HG03520 (cell line): Measurements from ENCODE around the gene SLC38A10.
"Not testable (repeated sequence)": the region's sequence is repeated elsewhere in the genome, so short reads cannot be mapped to it uniquely, and the experiment has no call there.

Source experiments
- ATAC-seq: cut with Tn5 transposase; IDR thresholded peaks from one replicate; pipeline ENCODE4 v1.9.1; 2021; ENCODE audit warnings: mild to moderate bottlenecking, moderate library complexity; ENCODE audit not compliant: unreplicated experiment

Gene SLC38A10

DNA sequence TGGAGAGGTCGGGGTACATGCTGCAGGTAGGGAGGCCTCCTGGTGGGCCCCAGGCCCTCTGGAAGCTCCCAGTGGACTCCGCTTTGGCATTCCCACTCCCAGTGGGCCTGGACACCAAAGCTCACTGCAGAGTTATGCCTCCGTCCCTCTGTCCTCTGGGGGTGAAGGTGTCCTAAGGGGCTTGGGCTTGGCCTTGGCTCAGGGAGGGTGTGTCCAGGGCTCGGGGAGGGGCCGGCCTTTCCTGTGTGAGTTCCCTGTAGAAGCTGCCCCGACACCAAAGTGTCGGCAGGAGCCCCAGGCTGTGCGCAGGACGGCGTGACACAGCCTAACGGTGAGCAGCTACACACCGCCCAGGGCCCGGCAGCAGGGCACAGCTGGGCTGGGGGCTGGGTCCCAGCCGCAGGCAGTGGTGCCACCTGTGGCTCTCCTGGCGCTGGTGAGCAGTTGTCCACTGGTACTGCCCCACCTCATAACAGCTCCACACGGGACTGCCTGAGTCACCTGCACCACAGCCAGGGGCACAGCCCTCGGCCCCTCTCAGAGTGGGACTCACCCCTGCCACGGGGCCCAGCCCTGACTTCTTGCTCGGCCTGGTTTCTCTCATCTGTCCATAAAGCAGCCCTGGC, 62.4 kb downstream of the SLC38A10 start:
- no peak for ATAC-seq

DNA sequence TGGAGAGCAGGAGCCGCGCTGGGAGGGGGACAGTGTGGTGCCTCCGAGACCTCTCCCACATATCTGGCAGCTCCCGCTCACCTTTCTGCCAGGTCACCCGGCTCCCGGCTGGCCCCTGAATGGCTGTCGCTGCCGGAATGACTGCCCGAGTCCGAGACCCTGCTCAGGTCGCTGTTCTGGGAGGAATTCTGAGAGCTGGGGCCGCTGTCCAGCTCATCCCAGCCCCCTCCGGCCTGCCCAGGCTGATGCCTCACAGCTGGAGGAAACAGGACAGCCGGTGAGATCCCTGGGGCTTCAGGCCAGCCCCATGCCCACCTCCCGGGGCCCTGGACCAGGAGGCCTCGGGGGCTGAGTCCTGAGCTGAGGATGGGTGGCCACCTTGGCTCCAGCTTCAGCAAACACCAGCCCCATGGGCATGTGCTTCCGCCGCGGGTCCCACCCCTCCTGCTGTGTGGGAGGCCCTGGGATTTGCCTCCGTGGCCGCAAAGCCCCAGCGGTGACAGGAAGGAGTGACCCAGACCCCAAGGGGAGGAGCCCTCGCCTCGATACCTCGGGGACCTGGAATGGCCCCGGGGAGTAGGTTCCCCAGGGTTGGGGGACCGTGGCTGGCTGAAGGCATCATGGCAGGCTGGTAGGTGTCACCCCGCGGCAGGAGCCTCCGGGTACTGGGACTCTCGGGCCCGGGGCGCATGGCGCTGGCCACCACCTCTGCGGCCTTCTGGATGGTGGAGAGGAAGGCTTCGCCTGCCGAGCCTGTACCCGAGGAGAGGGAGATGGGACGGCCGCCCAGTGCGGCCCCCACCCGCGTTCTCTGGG, 63.1 kb downstream of the SLC38A10 start:
- ATAC-seq, result no peak

DNA sequence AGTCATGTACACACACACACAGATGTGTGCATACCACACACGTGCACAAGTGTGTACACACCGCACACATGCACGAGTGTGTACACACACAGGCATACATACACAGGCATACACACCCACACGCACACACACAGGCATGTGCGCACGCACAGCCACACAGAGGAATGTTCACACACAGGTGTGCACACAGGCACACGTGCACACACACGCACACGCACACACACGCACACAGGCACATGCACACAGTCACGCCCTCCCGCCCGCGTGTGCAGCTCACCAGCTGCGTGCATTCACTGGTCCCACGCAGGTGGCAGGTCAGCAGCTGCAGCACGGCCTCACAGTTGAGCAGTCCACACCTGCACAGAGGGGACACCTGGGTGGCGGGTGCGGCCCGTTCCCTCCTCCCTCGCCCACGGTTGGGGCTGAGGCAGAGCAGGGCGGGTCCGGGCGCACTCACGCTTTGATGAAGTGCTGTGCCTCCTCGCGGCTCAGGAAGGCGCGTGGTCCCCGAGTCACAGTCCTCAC, 63.9 kb downstream of the SLC38A10 start:
- ATAC-seq, result no peak

DNA sequence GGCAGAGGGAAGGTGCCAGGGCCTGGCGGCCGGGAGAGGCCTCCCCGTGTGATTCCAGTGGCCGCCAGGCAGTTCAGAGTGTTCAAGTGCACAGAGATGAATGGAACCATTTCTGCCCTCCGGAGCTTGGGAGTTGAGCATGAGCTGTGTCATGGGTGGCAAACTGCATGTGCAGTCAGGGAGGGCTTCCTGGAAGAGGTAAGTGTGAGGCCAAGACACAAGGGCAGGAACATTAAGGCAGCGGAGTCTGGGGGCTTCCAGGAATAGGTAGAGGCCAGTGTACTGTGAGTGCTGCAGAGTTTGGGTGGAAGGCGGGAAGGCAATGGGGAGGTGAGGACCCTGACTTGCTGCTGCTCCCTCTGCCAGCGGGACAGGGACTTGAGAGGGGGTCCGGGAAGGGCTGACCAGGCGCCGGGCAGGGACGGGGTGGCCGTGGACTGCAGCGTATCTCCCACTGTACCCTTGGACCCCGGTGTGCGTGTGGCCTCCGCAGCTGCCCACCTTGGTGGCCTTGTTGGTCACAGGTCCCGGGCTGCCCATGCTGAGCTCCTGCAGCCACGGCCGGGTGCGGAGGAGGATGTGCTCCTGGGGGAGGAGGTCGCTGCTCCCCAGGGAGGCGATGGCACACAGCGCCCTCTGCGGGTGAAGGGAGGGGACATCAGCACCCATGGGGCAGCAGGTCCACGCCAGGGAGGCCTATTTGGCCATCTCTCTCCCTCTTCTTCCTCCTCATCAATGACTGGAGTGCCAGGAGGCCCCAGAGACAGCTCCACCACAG, 64.9 kb downstream of the SLC38A10 start:
- ATAC-seq, result no peak

DNA sequence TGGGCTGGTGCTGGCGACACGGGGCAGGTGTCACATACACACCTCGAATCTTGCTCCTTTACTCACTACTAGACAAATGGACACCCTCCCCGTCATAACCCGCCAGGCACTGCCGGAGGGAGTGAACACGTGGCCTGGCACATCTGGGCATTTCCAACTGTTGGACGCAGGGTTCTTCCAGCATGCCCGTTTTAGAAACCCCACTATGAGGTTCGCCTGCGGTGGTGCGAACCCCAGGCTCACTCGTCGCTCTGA, 65.5 kb downstream of the SLC38A10 start:
- no peak for ATAC-seq

DNA sequence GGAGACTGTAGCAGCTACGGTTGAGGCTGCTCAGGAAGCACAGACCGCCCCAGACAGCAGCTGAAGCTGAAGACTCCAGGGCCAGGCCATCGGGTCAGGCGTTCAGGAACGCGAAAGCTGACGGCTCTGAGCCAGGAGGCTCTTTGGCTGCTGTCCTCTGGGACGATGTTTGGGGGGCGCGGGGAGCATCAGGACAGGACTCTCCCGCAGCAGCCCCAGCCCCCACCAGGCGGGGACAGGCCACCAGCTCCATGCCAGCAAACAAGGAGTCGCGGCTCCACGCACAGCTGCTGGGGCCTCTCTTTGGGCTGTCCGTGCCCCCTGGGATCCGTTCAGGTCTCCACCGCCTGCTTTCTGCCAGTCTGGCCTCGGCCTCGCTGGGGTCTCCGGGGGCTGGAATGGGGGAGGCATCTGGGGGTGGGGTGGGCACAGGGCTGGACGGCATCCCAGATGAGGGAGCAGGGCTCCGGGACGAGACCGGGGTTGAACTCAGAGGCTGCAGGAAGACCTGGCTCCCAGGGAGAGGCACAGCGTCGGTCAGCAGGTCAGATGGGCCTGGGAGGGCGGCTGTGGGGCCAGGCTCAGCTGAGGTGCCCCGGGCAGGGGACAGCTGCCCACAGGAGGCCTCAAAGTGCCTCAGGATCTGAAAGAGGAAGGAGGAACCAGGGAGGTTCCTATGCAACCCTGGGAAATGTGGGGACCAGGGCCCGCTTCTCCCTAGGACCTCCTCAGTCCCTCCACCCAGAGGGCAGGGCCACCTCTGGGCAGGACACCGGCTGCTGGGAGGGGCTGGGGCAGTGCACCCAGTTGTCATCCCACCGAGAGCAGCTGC, 66.1 kb downstream of the SLC38A10 start:
- ATAC-seq, result no peak

DNA sequence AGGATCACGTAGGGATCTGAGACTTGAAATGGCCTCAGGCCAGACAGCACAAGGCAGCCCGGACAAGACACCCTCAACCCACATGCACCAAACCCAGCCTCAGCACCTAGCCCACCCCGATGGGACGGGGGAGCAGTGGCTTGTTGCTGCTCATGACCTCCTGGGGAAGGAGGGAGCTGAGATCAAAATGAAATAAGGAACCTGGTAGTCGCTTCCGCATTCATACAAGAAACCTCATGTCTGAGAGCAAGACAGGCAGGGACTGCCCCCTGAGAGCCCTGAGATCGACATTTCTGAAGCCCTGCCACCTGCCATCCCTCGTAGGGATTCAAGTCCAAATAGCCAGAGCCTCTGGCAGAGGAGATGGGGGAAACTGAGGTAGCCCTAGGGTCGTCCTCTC, 66.7 kb downstream of the SLC38A10 start:
- ATAC-seq, result no peak

DNA sequence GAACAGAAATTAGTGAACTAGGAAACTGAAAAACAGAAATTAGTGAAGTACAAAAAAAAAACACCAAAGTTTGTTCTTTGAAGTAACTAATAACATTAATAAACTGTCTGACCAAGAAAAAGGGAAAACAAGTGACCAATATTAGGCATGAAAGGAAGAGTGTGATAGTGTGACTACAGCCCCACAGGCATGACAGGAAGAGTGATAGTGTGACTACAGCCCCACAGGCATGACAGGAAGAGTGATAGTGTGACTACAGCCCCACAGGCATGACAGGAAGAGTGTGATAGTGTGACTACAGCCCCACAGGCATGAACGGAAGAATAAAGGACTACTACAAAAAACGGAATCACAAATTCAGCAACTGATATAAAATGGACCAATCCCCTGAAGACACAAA, 67.5 kb downstream of the SLC38A10 start:
- ATAC-seq, result not testable (repeated sequence)

DNA sequence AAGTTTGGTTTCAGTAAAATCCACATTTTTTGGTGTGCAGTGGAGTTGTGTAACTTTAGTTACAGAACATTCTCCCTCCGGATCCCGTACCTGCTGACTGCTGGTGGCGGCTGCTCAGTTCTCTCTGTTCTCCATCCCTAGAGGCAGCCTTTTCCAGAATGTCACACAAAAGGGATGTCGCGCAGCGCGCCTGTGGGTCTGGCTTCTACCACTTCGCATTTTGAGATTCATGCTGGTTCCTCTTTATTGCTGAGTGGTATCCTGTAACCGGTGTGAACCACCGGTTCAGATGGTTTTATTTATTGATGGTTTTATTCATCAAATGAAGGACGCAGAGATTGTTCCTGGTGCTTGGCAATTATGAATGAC, 71.4 kb downstream of the SLC38A10 start:
- no peak for ATAC-seq

DNA sequence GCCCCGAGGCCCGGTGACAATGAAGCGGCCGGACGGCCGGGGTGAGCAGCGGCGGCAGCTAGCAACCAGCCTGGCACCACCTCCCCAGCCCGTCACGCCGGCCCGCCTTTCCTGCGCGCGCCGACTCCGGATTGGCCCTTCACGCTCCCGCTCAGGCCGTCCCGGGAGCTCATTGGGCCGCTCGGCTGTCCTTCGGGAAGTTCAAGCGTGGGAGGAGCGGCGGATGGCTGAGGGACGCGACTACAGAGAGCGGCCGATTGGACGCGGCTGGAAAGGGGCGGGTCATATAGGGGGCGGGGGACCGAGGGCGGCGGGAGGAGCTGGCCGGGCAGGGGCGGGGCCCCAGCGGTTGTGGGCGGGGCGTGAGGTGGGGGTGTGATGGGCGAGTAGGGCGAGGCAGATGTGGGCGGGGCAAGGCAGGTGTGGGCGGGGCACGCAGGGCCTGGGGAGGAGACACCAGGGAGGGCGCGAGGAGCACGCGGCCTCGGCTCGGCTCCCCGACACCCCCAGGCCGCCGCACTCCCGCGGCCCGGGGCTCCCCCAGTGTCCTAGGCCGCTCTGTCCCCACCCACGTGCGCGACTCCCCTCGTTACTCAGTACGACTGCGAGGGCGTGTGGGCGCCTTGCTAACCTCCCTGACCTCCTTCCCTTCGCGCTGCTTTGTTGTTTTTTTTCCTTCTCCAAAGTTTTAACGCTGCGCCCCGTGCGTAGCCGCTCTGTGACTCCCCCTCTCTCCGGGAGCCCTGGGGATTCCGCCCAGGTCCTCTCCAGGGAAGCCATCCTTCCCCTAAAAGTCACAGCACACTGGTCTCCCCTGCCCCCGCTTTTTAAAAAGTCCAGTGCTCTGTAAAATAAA, 72.0 kb downstream of the SLC38A10 start, which contains the start of gene CEP131:
TSS of gene CEP131 (minus strand) at position 60 of the 856 bp plus-strand sequence. CDS start 2,909 bp downstream, outside the sequence.
- peak; percentile 93 for ATAC-seq

DNA sequence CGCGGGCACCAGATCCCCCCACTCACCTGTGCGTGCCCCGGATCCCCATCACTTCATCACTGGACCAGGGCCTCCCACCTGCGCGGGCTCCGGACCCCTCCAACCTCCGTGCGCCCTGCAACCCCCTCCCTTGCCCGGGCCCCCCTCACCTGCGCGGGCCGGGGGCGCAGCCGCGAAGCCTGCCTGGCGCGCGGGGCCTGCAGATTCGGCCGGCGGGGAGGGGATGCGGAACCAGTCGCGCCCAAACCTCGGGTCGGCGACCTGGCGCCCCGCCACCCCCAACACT, 72.5 kb downstream of the SLC38A10 start:
- ATAC-seq, result no peak

DNA sequence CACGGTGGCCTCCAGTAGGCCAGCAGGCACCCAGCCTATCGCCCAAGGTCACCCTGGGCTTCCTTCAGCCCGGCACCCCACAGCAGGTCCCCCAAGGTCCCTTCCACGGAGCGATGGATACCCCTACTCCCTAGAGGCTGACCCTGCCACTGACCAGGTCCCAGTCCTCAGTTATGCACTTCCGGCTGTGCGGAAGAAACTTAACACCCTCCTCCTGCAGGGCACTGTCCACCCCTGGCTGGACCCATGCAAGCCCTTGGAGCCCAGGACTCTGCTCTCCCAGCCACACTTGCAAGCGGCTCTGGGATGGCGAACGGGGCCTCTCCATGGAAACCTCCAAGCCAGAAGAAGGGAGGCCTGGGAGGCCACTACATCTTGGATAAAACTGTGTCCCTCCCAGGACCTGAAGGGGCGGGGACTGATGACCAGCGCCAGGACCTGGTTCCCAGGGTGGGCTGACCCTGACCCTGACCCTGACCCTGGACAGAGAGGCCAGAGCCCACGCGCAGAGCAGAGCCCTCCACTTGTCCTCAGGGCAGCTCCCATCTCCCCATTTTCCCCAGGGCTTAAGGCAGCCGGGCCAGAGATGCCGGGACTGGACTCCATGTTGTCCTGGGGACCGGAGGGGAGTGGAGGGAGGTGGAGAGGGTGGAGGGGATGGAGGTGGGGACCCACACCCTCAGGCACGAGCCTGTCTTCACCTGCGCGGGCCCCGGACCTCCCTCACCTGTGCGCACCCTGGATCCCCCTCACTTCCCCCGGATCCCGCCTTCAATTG, 73.1 kb downstream of the SLC38A10 start:
- no peak for ATAC-seq

DNA sequence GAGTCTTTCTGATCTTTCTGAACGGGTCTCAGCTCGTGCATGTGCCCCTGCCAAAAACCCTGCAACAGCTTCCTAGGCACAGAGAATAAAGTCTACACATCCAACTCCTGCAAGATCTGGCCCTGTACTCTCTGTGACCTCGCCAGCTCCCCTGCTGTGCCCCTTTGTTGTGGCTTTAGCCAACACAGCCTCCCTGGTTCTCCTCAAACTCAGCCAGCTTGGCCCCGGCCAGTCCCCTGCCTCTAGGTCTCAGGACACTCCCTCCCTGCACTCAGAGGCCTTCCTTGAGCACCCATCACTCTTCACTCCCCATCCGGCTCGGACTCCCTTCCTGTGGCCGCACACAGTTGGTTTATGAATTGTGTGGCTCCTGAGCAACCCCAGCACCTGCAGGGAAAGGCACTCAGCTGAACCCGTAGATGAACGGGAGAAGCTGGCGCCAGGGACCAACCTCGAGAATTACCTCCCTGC, 73.7 kb downstream of the SLC38A10 start:
- ATAC-seq, result no peak

DNA sequence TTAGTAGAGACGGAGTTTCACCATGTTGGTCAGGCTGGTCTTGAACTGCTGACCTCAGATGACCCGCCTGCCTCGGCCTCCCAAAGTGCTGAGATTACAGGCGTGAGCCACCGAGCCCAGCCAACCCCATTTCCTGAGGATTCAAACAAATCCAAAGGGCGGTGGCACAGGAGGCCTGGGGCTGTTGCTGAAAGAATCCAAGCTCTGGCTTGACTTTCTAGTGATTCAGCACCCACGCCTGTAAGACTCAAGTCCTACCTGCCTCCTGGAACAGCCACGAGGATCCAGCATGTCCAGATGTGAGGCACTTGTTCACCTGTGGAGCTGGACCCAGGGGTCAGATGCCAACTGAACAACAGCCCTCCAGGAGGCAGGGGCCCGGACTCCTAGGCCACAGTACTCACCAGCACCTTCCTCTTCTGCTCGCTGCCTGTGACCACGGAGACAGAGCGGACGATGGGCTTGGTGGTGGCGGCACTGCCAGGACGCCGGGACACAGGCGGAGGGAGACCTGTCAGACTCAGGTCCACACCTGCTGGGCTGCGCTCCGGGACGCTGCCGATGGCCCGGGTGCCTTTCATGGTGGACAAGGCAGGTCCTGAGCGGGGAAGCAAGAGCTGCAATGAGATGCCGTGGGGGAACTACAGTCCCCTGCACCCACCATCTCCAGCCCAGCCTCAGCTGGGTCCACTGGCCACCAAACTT, 75.5 kb downstream of the SLC38A10 start:
- ATAC-seq, result no peak

DNA sequence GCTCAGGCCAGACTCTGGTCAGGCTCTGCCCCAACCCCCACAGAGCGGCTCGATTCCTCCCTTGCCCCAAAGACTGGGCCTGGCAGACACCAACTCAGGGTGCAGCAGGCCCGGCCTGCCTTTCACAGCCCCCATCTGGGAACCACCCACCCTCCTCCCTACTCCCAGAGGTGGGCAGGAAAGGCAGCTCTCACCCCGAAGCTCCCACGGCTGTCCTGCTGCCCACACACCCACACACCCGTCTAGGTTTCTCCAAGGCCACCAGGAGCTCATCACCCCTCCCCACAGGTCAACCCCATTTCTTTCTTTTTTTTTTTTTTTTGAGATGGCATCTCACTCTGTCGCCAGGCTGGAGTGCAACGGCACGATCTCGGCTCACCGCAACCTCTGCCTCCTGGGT, 76.1 kb downstream of the SLC38A10 start:
- no peak for ATAC-seq

DNA sequence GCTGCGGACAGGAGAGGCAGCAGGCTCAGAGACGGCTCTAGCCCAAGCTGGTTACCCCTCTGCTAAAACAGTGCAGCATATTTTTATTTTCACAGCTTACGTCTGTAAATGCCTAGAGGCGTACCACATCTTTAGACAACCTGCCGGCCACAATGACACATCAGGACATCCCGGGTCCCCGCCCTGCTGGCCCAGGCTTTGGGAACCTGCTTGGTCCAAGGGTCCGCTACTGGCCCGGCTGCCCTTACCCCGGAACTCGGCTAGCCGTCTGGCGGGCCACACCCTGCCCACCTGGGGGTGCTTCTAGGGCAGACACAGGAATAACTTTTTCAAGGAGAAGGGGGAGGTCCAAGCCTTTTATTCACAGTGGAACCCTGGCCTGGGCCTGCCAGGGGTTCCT, 76.6 kb downstream of the SLC38A10 start:
- no peak for ATAC-seq

DNA sequence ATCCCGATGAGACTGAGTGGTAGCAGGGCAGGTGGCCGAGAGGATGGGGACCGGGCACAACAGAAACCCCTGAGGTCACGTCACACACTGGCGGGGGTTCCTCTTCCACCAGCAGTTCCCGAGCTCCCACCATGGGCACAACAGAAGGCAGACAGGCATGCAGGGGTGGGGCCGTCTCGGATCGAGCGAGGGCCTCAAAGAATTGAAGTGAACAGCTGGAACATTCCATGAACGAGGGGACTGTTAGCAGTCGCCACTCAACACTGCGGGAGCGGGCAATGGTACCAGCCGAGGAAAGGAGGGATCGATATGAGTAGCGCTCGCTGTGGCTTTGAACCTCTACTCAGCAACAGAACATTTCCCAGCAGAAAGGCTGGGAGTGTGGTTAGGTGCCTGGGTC, 77.6 kb downstream of the SLC38A10 start:
- no peak for ATAC-seq

DNA sequence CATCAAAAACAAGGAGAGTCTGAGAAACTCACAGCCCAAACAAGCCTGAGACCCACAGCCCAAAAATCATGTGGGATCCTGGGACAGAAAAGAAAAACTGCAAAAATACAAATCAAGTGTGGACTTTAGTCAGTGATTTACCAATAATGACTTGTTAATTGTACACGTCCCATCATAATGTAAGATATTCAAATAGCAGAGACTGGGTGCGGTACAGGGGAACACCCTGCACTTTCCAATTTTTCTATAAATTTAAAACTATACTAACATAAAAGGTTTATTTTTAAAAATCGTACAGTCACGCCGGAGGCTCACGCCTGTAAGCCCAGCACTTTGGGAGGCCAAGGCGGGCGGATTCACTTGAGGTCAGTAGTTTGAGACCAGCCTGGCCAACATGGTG, 81.1 kb downstream of the SLC38A10 start:
- ATAC-seq, result no peak

DNA sequence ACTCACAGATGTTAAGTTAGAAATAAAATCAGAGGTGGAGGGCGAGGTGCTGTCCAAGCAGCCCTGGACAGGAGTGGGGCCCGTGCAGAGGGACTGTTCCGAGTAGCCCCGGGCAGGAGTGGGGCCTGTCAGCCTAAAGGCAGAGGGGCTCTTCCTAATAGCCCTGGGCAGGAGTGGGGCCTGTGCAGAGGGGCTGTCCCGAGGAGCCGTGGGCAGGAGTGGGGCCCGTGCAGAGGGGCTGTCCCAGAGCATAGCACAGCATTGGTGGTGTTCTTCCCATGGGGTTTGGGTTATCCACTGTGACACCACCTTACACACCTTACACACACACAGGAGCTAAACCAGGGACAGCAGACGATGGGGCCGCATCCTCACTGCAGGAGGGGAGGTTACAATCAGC, 82.7 kb downstream of the SLC38A10 start:
- ATAC-seq, result no peak
